Measurements from ENCODE around the gene UFD1. TPM values are rescaled to one million over a fixed set of nuclear protein-coding genes. Genes with fewer than 3 reads are reported as not detected.

Gene UFD1
- total and polyA plus RNA-seq, 2 experiments from 2014 or later = 51.5 to 79.1 TPM

DNA sequence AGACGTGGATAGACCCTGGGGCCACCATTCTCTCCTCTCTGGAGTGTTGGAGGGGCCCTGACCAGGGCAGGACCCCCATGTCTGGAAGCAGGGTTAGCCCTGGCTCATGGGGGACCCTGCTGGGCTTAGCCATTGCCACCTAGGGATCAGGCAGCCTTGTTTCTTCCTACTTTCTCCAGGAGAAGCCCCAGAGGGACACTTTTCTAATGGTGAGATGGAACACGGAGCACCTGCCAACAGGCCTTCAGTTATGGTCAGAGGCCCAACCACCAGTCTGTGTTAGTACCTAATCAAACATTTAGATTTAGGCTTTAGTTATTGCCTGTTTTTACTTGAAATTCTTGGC, 29.6 kb downstream of the UFD1 start:
- Histone ChIP-seq H3K4me1 (ENCODE audit: insufficient read depth) (peaks cover 20% of the 10 kb centered on the region), H3K4me3 (no peak overlapping the region), H3K79me2 (peaks cover 27% of the 10 kb centered on the region), H3K27me3 (no peaks in the 10 kb centered on the region), H3K4me2 (no peak overlapping the region), H3K9me2 (replicated peaks; ENCODE audit: insufficient read depth) (no peaks in the 10 kb centered on the region), H3K36me3 (replicated peaks; ENCODE audit: insufficient read depth, low read depth) (no peaks in the 10 kb centered on the region), H3K9me3 (ENCODE audit: low read depth) (no peaks in the 10 kb centered on the region), H3K27ac (no peak overlapping the region), H4K20me1 (ENCODE audit: insufficient read depth, poor library complexity, severe bottlenecking) (no peaks in the 10 kb centered on the region), H2AFZ (no peak overlapping the region)
- TF ChIP-seq, protein P1, sequence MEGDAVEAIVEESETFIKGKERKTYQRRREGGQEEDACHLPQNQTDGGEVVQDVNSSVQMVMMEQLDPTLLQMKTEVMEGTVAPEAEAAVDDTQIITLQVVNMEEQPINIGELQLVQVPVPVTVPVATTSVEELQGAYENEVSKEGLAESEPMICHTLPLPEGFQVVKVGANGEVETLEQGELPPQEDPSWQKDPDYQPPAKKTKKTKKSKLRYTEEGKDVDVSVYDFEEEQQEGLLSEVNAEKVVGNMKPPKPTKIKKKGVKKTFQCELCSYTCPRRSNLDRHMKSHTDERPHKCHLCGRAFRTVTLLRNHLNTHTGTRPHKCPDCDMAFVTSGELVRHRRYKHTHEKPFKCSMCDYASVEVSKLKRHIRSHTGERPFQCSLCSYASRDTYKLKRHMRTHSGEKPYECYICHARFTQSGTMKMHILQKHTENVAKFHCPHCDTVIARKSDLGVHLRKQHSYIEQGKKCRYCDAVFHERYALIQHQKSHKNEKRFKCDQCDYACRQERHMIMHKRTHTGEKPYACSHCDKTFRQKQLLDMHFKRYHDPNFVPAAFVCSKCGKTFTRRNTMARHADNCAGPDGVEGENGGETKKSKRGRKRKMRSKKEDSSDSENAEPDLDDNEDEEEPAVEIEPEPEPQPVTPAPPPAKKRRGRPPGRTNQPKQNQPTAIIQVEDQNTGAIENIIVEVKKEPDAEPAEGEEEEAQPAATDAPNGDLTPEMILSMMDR (IDR thresholded peaks at IDR 0.05; ENCODE audit: poor library complexity) = no peak
- no peak for TF ChIP-seq EZH2phosphoT487 (IDR thresholded peaks at IDR 0.05; ENCODE audit: low read depth, severe bottlenecking, unreplicated experiment)
- no peak for TF ChIP-seq EZH2 (IDR thresholded peaks at IDR 0.05; ENCODE audit: borderline replicate concordance)
- WGBS (ENCODE audit: low lambda C conversion rate, missing lambda C conversion rate) = 79% methylated on average over 2 of the region's 2 CpGs
- DNase-seq (ENCODE audit: low spot score) = no peak

DNA sequence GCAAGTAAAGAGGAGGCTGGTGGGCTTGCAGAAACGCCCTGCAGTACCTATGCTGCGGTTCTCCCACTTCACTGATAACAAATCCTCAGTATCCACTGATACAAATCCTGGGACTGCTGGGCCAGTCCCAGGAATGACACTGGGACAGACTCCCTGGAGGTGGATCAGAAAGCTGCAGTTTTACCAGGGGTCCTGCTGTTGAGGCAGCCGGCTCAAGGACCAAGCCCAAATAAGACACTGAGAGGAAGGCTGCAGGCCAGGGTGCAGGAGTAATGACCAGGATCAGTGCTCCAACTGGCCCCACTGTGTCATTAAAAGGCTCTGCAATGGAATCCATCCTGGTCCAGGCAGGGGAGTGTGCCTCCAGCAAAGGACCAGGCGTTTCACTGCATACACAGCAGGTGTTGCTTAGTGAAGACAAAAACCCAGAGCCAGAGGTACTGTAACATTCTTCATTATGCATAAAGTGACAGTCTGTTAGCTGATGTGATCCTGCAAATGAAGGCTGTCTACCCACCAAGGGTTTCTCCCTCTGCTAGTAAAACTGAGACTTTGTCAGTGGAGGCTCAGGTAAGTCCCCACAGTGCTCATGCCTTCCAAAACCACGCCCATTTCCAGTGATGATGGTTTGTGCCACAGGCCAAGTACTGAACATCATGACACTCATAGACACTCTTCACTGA, 30.1 kb downstream of the UFD1 start:
- Histone ChIP-seq H3K36me3 (replicated peaks; ENCODE audit: insufficient read depth, low read depth) (no peaks in the 10 kb centered on the region), H3K9me3 (ENCODE audit: low read depth) (no peaks in the 10 kb centered on the region), H3K4me1 (ENCODE audit: insufficient read depth) (peaks cover 20% of the 10 kb centered on the region), H3K9me2 (replicated peaks; ENCODE audit: insufficient read depth) (no peaks in the 10 kb centered on the region), H3K4me3 (no peak overlapping the region), H3K4me2 (peak overlapping the region; percentile 80), H3K27me3 (no peaks in the 10 kb centered on the region), H4K20me1 (ENCODE audit: insufficient read depth, poor library complexity, severe bottlenecking) (no peaks in the 10 kb centered on the region), H3K27ac (peak overlapping the region; percentile 92), H2AFZ (no peak overlapping the region), H3K79me2 (peaks cover 32% of the 10 kb centered on the region)
- WGBS (ENCODE audit: low lambda C conversion rate, missing lambda C conversion rate) = 77% methylated on average over 5 of the region's 5 CpGs
- TF ChIP-seq, protein P1 (IDR thresholded peaks at IDR 0.05; ENCODE audit: poor library complexity) = no peak
- no peak for DNase-seq (ENCODE audit: low spot score)

DNA sequence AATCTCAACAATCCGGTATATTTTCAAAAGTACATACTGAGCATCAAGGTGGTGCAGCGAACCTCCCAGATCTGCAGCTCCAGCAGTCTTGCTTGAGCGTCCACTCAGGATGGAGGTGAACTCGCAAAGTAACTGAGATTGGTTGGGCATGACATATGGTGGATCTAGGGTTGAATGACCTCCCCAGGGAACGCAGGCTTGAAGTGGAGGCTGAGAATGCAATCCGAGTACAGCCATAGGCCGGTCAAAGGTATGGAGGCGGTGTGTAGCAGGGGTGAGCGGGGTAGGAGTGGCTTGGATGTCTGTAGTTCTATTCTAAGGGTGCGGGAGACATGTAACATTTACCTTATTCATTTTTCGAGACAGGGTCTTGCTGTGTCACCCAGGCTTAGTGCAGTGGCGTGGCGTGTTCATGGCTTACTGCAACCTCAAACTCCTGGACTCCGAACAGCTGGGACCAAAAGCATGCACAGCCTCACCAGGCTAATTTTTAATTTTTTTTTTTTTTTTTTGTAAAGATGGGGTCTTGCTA, 30.9 kb downstream of the UFD1 start:
- TF ChIP-seq EZH2 (IDR thresholded peaks at IDR 0.05; ENCODE audit: borderline replicate concordance) (no peak), EZH2phosphoT487 (IDR thresholded peaks at IDR 0.05; ENCODE audit: low read depth, severe bottlenecking, unreplicated experiment) (no peak)
- TF ChIP-seq, protein P1 (IDR thresholded peaks at IDR 0.05; ENCODE audit: poor library complexity) = no peak
- Histone ChIP-seq H3K9me2 (replicated peaks; ENCODE audit: insufficient read depth) (no peaks in the 10 kb centered on the region), H3K4me2 (peak overlapping the region; percentile 80), H3K27ac (peak overlapping the region; percentile 92), H3K4me3 (peak overlapping the region; percentile 54), H3K9me3 (ENCODE audit: low read depth) (no peaks in the 10 kb centered on the region), H3K27me3 (no peaks in the 10 kb centered on the region), H3K4me1 (ENCODE audit: insufficient read depth) (peaks cover 20% of the 10 kb centered on the region), H3K36me3 (replicated peaks; ENCODE audit: insufficient read depth, low read depth) (no peaks in the 10 kb centered on the region), H2AFZ (peak overlapping the region; percentile 83), H3K79me2 (peaks cover 39% of the 10 kb centered on the region), H4K20me1 (ENCODE audit: insufficient read depth, poor library complexity, severe bottlenecking) (no peaks in the 10 kb centered on the region)
- DNase-seq (ENCODE audit: low spot score) = peak; percentile 72
- 23% methylated on average over 14 of the region's 14 CpGs for WGBS (ENCODE audit: low lambda C conversion rate, missing lambda C conversion rate)
